HG03558 (cell line): ENCODE measurements around the gene UAP1L1.

Experiments
- ATAC-seq: cut with Tn5 transposase; IDR thresholded peaks from one replicate; pipeline ENCODE4 v1.9.1; 2021; ENCODE audit warnings: moderate number of reproducible peaks; ENCODE audit not compliant: unreplicated experiment; ENCODE audit errors: extremely low read depth

UAP1L1 gene

DNA sequence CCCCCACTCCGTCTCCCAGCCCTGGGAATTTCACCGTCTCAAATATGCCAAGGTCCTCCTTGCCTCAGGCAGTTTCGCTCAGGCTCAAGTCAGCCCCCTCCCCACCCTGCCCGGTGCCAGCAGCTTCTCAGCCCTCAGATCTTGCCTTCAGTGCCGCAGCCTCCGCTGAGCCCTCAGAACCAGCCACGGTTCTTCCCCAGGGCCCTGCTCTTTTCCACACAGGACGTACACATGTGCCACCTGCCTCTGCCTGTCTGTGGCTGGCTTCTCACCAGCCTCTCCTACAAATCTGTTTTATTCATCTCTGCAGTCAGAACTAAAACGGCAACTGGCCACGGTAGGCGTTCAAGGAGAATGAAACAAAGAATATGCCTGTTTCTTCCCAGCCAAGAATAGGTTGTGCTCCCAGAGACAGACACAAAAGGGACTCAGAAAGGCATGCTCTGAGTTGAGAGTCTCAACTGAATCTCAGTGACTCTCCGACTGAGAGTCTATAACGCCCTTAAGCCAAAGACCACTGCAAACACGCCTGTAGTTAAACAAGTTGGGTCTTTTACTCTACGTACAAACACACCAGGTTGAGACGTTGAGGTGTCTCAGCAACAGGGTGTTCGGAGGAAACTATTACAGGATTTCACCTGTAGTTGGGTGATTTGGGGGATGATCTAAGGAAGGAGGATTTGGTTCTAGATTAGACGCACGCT is 51.0 kb downstream of the UAP1L1 start:
- no peak for ATAC-seq

DNA sequence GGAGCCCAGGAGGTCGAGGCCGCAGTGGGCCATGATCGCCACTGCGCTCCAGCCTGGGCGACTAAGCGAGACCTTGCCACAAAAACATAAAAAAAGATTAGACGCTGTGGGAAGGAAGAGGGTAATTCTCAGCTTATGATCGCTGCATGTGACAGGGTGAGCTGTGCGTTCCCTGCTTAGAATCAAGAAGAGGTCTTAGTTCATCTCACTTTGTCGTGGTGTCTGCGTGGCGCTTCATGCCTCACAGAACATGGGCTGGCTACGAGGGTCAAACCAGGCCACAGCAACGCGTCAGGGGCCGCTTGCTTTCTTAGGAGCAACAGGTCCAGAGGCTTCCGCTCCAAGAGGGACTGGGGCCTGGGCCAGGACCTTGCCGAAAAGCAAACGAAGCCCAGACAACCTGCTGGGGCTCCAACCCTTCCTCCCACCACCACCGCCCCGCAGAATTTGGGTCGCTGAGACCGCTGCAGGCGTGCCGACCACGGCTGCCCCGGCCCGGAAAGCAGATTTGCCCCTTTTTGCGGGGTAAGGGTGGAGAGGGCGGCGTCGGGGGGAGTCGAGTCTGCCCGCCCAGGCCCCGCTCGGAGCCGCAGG is 51.6 kb downstream of the UAP1L1 start:
- ATAC-seq = no peak

DNA sequence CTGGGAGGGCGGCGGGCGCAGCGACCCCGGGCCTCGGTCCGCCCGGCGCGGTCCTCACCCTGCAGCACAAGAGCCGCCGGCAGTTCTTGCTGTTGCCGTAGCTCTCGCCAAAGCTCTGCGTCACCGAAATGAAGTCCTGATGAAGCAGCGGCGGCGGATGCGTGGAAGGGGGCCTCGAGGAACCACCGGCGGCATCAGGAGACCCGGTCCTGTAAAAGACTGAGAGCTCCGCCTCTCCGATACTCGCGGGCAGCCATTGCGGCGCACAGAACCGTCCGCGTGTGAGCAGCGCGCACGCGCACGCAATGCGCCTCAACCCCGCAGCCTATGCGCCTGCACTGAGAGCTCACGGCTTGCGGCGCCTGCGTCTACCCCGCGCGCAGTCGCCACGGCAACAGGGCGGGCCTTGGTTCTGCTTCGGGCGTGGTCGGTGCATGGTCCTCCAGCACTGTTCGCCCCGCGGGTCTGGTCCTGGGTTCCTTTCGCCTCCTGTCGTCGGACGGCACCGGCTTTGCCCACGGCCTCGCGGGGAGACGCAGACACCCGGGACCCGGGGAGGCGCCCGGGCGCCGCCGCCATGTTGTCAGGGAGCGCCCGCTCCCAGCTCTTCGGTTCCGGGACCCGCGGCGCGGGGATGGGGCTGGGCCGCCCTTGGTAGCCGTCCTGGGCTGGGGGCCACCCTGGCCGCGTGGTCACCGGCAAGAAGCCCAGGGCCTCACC is 52.3 kb downstream of the UAP1L1 start:
- peak; percentile 57 for ATAC-seq

DNA sequence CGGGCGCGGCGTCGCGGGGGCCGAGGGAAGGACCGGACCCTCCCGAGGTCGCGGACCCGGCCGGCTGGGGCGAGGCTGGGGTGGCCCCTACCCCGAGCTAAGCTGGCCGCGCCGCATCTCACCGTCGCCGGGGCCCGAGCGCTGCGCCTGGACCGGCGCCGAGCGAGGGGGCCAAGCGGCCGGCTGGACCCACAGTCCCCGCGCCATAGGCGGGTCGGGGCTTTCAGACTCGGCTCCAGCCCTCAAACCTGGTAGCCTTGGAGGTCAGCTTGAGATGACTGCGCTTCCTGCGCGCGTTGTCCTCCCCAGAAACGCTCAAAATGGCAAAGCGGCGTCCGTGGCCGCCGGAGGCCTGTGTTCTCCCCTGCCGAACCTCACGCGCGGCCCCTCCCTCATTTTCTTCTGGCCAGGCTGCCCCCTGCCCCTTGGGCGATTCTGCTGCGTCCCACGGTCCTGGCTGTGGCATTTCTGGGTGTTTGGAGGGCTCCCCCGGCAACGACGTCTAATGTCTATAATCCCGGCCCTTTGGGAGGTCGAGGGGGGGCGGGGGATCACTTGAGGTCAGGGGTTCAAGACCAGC is 52.9 kb downstream of the UAP1L1 start:
- peak; percentile 7 for ATAC-seq
